HG03039 (cell line): ENCODE measurements around the gene PLEKHA8.

Experiments
- ATAC-seq: cut with Tn5 transposase; IDR thresholded peaks from one replicate; pipeline ENCODE4 v1.9.1; 2021; ENCODE audit warnings: mild to moderate bottlenecking, moderate library complexity; ENCODE audit not compliant: unreplicated experiment

Gene PLEKHA8

GRCh38 chr7:30028216-30028748, at the start of gene PLEKHA8:
PLEKHA8 (plus strand) TSS chr7:30028412; CDS start chr7:30028763, 351 bp downstream.
- ATAC-seq = peak; percentile 48

GRCh38 chr7:29980151-29980550, 48.1 kb upstream of the PLEKHA8 start:
- no peak for ATAC-seq

- no peak for ATAC-seq
Observed at GRCh38 chr7:29987083-29987482, 41.1 kb upstream of the PLEKHA8 start.

- no peak for ATAC-seq
Observed at GRCh38 chr7:29987811-29988317, 40.3 kb upstream of the PLEKHA8 start.

- ATAC-seq = peak; percentile 30
Observed at GRCh38 chr7:29988424-29989256, 39.6 kb upstream of the PLEKHA8 start.

GRCh38 chr7:29989257-29989995, 38.8 kb upstream of the PLEKHA8 start, which contains the start of gene SCRN1:
SCRN1 (minus strand) TSS chr7:29989801; CDS start chr7:29969067, 20,734 bp downstream.
- peak; percentile 37 for ATAC-seq

GRCh38 chr7:29990931-29991330, 37.3 kb upstream of the PLEKHA8 start:
- no peak for ATAC-seq

GRCh38 chr7:29991937-29992336, 36.3 kb upstream of the PLEKHA8 start:
- ATAC-seq = no peak

GRCh38 chr7:29993140-29993539, 35.1 kb upstream of the PLEKHA8 start:
- no peak for ATAC-seq

GRCh38 chr7:29995652-29996051, 32.6 kb upstream of the PLEKHA8 start:
- ATAC-seq = no peak

- ATAC-seq = no peak
Observed at GRCh38 chr7:29996321-29996720, 31.9 kb upstream of the PLEKHA8 start.

- ATAC-seq = no peak
Observed at GRCh38 chr7:29998489-29998888, 29.7 kb upstream of the PLEKHA8 start.

GRCh38 chr7:30001998-30002397, 26.2 kb upstream of the PLEKHA8 start:
- no peak for ATAC-seq

GRCh38 chr7:30003098-30003497, 25.1 kb upstream of the PLEKHA8 start:
- no peak for ATAC-seq

GRCh38 chr7:30005464-30005863, 22.7 kb upstream of the PLEKHA8 start:
- no peak for ATAC-seq

- ATAC-seq = no peak
Observed at GRCh38 chr7:30010021-30010420, 18.2 kb upstream of the PLEKHA8 start.

GRCh38 chr7:30012757-30013156, 15.5 kb upstream of the PLEKHA8 start:
- ATAC-seq = no peak

GRCh38 chr7:30018451-30018850, 9.8 kb upstream of the PLEKHA8 start:
- ATAC-seq = no peak

- no peak for ATAC-seq
Observed at GRCh38 chr7:30019387-30019786, 8.8 kb upstream of the PLEKHA8 start.

GRCh38 chr7:30019960-30020359, 8.3 kb upstream of the PLEKHA8 start:
- ATAC-seq = no peak

- no peak for ATAC-seq
Observed at GRCh38 chr7:30020535-30020934, 7.7 kb upstream of the PLEKHA8 start.
